Fibroblast of skin of left quadriceps (primary cell): Measurements from ENCODE around the gene ATPAF1.
"Not testable (repeated sequence)": the region's sequence is repeated elsewhere in the genome, so short reads cannot be mapped to it uniquely, and the experiment has no call there.

ENCODE experiments used
- DNase-seq, 2 experiments: peaks; one replicate each; pipeline ENCODE4 v3.0.0-alpha.2; 2013; ENCODE audit warnings: low read depth in 2 of 2

ATPAF1 gene

DNA sequence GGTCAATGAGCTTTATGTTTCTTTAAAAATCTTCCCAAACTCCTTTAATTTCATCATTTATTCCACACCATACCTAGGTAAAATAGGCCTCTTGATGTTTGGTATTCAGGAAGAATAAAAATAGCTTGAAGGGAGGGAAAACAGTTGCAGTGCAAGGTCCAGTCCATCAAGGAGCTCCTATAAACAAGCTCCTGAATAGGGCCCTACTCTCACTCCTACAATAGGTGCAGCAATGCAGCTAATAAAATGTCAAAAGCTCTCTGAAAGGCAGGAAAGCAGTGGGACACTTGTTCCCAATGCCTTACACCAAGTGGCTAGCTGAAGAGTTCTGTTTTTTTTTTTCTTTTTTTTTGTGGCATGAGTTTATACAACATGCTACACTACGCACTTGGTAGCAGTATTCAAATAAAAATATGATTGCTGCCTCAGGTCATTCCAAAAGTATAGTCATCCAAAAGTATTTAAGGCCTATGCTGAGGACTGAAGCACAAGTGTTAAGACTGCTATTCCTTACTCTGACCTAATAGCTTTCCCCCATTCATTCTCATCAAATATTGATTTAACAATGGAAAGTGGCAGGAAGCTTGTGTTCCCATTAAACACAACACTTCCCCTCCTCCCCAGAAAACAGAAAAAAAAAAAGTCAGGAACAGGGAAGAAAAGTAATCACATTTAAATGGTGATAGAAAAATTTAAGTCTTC, 13.3 kb upstream of the ATPAF1 start:
- DNase-seq: no peak

GRCh38 chr1:46679789-46680573, 11.8 kb upstream of the ATPAF1 start:
- no peak for DNase-seq

- DNase-seq: no peak
Measured at GRCh38 chr1:46677339-46677738, 9.2 kb upstream of the ATPAF1 start.

DNA sequence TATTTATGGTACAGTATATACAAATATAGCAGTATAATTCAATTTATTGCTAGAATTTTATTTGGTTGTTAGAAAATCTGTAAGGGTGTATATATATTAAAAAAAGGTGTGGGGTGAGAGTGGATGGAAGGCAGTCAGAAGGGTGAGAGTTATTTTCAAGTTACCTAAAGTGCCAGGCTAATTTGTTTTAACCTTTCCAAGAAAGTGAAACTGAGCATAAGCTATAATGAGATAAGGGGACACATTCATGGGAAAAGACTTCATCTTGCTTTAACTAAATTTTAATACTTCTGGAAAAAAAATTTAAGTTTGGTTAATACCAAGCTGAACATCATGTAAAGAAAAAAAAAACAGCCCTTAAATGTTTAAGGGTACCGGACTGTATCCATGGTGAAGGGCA, 8.4 kb upstream of the ATPAF1 start:
- no peak for DNase-seq

DNA sequence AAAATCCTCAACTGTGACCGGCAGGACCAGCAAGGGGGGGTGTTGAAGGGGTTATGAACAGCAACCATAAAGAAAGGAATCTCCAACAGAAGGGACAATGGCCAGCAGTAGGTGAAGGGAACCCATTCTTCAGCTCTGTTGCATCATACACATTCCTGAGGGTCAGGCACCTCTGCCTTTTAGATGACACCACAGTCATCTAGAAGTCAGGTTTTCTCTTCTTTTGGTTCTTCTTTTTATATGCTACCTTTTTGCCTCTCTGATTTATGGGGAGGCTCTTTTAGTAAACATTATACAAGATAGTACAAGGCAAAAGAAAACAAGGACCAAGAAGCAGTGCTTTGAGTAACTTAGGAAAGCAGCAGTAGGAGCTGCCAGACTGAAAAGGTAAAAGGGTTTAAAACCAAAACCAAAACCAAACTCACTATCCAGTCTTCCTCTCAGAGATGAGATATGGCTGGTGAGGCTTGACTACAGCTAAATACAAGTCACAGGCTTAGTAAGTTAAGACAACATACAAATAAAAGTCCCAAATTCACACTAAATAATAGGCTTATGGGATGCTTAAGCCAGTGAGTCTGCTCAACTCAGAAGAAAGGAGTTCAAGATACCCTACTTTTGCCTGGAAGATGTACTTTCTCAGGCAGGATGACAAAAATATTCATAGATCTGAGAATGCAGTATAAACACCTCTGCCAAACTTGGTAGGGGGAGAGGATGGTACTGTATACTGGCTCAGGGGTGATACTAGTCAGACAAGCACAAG, 7.6 kb upstream of the ATPAF1 start:
- no peak for DNase-seq

DNA sequence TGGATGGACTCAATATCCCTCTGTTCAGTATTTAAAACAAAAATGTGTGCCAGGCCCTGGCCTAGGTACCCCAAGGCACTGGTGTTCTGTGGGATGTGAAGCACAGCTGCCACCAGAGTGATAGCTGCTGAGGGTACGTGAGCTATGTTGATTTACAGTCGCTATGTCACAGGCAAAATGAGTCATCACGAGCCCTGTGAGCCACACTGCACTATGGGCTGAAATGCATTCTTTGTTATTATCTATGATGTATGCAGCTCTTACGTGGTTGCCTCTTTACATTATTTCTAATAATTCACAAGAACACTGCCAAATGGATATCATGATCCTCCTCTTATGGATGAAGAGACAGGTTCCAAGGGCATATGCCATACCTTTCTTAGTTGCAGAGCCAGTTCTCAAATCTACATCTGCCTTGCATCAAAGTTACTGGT, 5.6 kb upstream of the ATPAF1 start:
- no peak for DNase-seq

GRCh38 chr1:46672696-46673095, 4.5 kb upstream of the ATPAF1 start:
- DNase-seq: no peak

DNA sequence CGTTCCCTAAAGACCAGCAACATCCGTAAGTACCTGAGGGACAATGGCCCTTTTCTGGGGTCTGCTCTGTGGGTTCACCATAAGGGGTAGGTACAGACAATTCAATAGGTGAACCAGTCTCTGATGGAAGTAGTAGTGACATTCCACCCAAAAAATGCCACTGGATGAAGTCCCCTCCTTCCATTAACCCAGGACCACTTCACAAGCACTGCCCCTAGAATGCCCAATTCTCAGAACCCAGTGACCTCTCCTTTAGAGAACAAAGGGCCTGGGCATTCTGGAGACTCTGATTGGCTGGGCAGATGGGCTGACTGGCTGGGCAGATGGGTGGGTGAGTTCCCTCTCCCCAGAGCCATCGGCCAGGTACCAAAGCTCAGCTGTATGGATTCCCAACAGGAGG, 3.4 kb upstream of the ATPAF1 start, which contains the start of gene TEX38:
Gene TEX38, plus strand, starts transcription at position 301 of the 400 bp plus-strand sequence. Its CDS starts 81 bp downstream, at position 382.
- DNase-seq: no peak

GRCh38 chr1:46670134-46670533, 2.0 kb upstream of the ATPAF1 start:
- no peak for DNase-seq

GRCh38 chr1:46665983-46666382, 2.2 kb downstream of the ATPAF1 start:
- no peak for DNase-seq

GRCh38 chr1:46662919-46663318, 5.2 kb downstream of the ATPAF1 start:
- DNase-seq: not testable (repeated sequence)

GRCh38 chr1:46660116-46660515, 8.0 kb downstream of the ATPAF1 start:
- DNase-seq: not testable (repeated sequence)

- DNase-seq: no peak
Measured at GRCh38 chr1:46659307-46659870, 8.8 kb downstream of the ATPAF1 start.

- DNase-seq: no peak
Measured at GRCh38 chr1:46657775-46658174, 10.4 kb downstream of the ATPAF1 start.

DNA sequence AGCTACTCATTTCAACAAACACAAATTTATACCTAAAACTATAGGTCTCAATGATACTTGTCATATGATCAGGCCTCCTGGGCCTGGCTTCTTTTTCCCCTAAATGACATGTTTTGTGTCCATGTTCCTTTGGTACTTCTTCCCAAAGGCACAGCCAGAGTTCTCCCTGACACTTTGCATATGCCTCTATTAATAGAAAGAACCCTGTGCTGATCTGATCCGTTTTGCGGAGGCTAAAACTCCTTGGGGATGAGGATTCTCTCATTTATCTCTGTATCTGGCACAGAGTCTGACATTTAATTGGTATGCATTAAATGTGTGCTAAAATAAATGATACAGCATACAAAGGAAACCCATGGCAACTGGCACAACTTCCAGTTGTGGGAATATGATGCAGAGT, 11.5 kb downstream of the ATPAF1 start:
- no peak for DNase-seq

DNA sequence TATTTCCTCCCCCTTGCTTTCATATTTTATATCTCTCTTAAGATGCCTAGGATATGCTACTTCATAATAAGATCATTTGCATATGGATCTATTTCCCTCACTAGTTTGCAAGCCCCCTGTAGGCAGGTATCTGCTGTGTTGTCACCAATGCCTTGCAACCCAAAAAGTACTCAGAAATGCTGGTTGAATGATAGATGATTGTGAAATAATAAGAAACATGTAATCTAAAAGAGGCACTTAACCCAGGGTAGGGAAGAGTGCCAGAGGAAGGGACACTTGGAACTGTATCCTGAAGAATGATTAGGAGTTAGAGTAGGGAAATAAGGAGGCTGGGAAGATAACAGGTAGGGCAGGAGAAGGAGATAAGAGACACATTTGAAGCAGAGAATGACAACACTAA, 12.3 kb downstream of the ATPAF1 start:
- no peak for DNase-seq

- DNase-seq: not testable (repeated sequence)
Measured at GRCh38 chr1:46654698-46655097, 13.5 kb downstream of the ATPAF1 start.

- DNase-seq: no peak
Measured at GRCh38 chr1:46654012-46654411, 14.2 kb downstream of the ATPAF1 start.

DNA sequence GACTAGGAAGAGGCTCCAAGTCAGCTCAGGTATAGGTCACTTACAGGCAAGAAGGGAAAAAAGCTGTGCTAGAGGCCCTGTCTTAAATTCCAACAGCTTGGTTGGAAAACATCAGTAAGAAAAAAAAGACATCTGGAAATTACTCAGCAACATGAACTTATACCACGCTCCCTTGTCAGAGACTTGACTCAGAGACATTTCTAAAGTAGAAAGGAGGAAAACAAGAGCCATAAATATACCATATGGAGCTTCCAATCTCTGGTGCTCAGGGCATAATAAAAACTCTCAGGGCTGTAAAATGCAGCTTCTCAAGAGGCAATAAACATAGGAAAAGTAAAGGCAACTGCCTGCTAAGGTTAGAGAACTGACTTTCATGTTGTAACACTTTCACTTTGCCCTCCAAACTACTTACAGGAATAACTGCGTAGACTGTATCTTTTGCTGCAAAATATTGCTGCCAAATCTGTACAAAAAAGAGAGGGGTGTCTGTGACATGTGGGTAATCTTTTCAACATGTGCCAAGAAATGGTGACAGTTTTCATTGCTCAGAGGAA, 14.7 kb downstream of the ATPAF1 start:
- peak; percentile 34 to 47 for DNase-seq

DNA sequence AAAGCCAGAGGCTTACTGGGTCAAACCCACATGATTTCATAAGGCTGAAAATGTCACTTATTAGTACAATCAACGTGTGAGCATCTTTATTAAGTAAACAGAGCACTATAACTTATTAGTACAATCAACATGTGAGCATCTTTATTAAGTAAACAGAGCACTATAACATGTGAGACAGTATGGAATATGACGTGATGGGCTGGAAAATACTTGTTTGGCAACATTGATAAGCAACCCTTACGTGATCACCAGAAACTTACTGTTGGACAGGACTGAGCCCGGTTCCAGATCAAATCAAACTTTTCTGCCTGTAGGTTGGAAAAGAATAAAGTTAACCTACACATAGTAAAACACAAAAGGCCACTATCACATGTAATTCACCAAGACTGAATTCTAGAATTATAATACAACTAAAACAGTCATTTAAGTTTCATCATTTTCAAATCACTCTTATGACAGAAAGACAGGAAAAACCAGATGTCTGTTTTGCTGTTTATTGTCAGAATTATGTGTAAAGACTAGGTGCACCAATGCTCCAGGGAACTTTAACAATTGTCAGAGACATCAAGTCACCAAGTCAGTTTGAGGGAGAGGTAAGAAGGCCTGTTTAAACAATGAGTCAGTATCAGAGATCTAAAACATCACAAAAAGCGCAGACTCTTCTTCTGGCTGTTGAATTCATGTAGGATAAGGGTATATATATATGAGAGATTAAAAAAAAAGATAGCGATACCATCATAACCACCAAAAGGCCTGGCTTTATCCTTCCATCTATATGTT, 15.7 kb downstream of the ATPAF1 start:
- DNase-seq: no peak

DNA sequence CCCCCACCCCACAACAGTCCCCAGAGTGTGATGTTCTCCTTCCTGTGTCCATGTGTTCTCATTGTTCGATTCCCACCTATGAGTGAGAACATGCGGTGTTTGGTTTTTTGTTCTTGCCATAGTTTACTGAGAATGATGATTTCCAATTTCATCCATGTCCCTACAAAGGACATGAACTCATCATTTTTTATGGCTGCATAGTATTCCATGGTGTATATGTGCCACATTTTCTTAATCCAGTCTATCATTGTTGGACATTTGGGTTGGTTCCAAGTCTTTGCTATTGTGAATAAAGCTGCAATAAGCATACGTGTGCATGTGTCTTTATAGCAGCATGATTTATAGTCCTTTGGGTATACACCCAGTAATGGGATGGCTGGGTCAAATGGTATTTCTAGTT, 17.0 kb downstream of the ATPAF1 start:
- not testable (repeated sequence) for DNase-seq
